HL-60/S4 treated with phorbol 12-myristate 13-acetate at 8.2 ng/mL for 4 days and 3 days (cell line): ENCODE measurements around the gene UNC93A.
"Not testable (repeated sequence)": the region's sequence is repeated elsewhere in the genome, so short reads cannot be mapped to it uniquely, and the experiment has no call there.

ENCODE experiments used
- in situ Hi-C: fragments of 300-500 bp; cut with MboI; formaldehyde crosslinking; loops from 2 replicates; pipeline ENCODE4 v1.15.0; 2022; ENCODE audit warnings: low sequenced_read_pairs

Gene UNC93A

DNA sequence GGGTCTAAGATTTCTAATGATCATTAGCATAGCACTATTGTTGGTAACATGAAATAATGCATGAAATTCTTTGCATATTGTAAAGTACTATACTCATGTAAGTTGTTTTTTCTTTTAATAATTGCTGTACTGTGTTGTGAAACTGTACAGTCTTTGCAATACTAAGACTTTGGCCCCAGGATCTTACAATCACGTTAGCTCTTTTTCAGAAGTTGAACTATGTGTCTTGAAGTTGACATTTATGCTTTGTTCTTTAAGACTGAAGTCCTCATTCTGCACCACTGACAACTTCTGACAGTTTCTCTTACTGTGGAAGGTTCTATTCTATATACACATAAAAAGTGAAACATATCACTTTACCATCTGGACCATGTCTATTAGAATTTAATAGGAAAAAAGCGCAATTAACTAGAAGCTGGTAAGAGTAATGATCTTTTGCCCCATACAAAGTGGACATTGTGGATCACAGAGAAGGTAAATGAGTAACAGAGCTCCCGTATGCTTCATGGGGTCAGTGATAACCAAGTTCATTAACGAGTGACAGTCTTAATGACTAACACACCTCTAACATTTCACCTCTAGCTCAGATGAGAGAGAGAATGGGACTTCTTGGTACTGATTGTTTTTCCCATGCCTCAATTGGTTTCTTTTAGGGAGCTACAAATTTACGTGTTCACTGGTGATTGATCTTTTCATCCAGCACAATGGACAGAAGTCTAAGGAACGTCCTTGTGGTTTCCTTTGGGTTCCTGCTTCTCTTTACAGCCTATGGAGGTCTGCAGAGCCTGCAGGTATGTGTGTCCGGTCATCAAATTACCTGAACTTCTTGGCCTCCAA, at the start of gene UNC93A:
UNC93A (plus strand) TSS at position 530 of the 837 bp plus-strand sequence; CDS start at position 705, 175 bp downstream.
- in situ Hi-C loops: no loop called here

GRCh38 chr6:167241321-167242134, 49.6 kb upstream of the UNC93A start:
- in situ Hi-C loops: not testable (repeated sequence)

GRCh38 chr6:167242135-167242506, 49.0 kb upstream of the UNC93A start:
- in situ Hi-C loops: not testable (repeated sequence)

DNA sequence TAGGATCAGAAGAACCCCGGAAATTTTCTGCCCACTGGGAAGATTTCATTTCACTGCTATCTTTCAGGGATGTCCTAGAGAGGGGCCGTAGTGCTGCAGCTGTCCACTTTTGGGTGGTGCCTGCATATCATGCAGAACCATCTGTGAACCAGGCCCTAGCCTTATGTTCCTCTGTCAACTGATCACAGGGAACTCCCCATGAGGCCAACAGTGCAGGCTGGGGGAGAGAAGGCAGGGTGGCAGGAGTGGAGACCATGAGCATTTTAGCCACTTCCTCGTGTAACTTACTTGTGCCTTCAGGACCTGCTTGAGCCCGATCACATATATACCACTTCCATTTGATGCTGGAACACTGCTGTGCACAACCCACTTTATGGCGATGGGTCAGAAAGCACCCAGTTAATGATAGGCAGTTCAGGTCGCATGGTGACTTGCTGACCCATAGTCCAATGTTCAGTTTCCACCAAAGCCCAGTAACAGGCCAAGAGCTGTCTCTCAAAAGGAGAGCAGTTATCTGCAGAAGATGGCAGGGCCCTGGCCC, 48.5 kb upstream of the UNC93A start:
- in situ Hi-C loops: not testable (repeated sequence)

DNA sequence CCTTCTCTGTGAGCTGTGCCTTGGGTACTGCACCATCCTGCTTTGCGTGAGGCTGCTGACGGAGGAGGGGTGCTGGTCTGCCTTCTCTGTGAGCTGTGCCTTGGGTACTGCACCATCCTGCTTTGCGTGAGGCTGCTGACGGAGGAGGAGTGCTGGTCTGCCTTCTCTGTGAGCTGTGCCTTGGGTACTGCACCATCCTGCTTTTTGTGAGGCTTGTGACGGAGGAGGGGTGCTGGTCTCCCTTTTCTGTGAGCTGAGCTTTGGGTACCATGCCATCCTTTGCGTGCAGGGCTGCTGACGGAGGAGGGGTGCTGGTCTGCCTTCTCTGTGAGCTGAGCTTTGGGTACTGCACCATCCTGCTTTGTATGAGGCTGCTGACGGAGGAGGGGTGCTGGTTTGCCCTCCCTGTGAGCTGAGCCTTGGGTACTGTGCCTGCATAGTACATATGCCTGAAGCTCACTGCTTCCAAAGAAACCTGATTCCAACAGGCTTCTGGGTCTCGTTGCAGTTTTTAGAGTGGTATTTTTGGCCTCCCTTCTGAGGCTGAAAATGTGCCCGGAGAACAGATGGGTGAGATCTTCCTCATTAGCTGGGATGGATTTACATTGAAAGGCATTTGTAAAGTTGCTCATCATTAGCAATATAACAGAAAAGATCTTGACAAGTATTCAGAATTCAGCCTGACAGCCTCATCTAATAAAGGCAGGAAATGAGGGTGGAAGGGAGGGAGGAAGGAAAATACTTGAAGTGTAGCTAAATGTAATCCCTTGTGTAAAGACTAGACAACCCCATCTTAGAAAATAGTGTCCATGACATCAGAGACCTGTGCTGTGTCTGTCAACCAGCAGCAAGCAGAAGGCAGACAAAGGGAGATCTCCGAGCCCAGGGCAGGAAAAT, 46.8 kb upstream of the UNC93A start:
- in situ Hi-C loops: no loop called here

DNA sequence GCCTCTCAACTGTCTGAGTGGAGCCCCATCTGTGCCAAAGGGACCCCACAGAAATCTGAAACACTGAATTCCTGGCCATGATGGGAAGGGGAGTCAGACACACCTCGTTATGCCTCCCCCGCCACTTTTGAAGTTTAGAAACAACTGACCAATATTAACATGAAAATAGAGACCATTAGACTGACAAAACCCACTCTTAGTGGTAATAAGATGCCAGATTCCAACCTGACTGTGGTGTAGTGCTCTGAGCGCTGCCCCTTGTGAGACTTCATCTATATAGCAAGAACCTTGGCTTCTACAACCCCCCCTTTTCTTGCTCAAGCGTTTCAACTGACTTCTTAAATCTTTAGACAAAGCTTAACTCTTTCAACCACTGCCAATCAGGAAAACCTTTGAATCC, 46.1 kb upstream of the UNC93A start:
- in situ Hi-C loops: no loop called here

- in situ Hi-C loops: no loop called here
Observed at GRCh38 chr6:167245591-167245990, 45.5 kb upstream of the UNC93A start.

- in situ Hi-C loops: no loop called here
Observed at GRCh38 chr6:167247814-167248595, 43.1 kb upstream of the UNC93A start.

DNA sequence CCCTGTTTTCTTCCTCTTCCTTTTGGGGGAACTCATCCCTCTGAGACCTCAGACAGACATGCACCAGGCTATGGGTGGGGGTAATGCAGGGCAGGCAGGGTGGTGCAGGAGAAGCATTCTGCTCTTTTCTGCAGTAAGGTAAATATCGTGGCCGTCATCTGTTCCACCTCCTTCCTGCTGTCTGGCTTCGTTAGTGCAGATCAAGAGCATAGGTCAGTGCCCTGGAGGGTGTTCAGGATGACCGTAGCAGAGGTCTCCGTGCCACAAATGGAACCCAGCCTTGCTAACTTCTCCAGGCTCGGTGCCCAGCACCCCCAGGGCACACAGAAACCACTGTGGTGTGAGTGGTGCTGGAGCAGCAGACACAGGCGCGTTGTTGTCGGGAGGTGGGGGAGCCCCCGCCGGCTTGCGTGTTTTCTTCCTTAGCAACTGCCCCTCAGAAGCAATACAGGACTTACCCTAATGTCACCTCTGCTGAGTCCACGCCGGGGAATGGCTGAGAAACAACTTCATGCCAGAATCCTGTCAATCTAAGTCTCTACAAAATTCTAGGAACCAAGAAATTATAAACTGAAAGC, 42.1 kb upstream of the UNC93A start:
- in situ Hi-C loops: not testable (repeated sequence)

- in situ Hi-C loops: no loop called here
Observed at GRCh38 chr6:167252271-167252670, 38.8 kb upstream of the UNC93A start.

- in situ Hi-C loops: no loop called here
Observed at GRCh38 chr6:167255918-167256553, 35.1 kb upstream of the UNC93A start.

- in situ Hi-C loops: no loop called here
Observed at GRCh38 chr6:167258646-167259045, 32.5 kb upstream of the UNC93A start.

- in situ Hi-C loops: not testable (repeated sequence)
Observed at GRCh38 chr6:167266057-167266829, 24.9 kb upstream of the UNC93A start.

DNA sequence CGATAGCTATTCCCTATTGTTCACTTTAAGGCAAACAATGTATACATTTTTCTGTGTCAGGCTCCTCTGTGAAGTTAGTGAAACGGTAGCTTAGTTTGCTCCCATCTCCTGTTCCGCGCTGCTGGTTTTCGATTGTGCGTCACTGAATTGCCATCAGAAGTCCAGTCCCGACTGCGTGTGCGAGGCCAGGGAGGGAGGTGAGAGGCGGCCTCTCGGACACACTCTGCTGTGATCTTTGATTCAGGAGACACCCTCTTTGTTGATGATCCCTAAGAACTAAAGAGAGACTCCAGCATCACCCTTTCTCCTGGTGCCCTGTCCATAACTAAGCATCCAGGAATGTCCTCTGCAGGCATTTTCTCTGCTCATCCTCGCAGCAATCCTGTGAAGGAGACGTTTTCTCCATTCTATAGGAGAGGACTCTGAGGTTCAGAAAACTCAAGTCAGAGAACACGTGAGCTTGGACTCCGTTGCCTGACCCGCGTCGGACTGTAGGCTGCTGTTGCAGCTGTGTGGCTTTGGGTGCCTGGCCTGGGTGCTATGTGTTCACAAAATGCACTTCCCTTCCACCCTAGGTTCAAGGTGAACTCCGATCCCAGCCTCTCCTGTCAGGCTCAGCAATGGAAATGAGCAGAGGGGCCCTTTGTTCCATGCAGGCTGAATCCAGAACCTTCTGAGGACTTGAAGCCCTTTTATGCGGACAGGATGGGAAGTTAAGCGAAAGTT, 24.1 kb upstream of the UNC93A start:
- in situ Hi-C loops: no loop called here

GRCh38 chr6:167267556-167267898, 23.6 kb upstream of the UNC93A start:
- in situ Hi-C loops: not testable (repeated sequence)

DNA sequence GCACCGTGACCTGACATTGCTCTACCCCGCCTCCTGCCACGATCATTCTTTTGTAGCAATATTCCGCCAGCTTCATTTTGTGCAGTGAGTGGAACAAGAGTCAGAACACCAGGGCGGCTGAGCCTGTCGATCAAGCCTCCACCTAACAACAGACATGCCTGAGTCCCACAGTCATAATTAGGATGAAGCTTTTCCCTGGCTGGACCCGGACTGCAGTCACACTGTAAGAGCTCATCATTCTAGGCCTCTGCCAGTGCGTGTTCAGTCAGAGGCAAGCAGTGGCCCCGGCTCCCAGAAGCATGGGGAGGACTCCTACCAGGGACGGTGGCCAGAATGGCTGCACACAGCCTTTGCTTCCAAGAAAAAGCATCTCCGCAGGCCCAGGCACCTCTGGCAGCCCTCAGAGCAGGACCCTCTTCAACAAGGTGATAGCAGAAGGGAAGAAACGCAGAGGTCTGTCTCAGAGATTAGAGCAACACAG, 23.2 kb upstream of the UNC93A start:
- in situ Hi-C loops: no loop called here

DNA sequence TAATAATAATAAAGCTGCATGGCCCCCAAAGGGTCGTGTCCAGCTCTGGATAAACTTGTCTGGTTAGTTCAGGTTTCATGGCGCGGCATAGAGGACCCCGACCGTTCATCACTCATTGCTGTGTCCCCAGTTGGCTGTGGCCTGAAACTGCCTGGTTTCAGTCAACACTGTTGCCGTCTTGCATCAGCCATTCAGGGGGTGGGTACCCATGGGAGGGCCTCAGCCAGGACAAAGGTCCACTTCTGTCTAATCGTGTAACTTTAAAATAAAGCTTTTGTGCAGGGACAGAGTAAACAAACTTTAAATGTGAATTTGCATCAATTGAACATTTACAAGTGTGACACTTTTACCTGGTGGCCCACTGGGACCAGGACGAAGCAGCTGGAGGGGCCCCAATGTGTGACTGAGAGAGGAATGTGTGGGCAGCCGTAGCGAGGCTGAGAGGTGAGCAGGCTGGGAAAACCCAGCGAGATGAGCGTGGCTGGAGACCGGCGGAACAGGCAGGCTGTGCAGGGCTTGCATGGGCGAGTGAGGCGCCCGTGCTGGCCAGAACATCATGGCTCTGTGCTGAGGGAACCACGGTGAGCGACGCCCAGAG, 22.3 kb upstream of the UNC93A start:
- in situ Hi-C loops: no loop called here
